ENCODE data around the gene ZNF77.

The ZNF77 gene

DNA sequence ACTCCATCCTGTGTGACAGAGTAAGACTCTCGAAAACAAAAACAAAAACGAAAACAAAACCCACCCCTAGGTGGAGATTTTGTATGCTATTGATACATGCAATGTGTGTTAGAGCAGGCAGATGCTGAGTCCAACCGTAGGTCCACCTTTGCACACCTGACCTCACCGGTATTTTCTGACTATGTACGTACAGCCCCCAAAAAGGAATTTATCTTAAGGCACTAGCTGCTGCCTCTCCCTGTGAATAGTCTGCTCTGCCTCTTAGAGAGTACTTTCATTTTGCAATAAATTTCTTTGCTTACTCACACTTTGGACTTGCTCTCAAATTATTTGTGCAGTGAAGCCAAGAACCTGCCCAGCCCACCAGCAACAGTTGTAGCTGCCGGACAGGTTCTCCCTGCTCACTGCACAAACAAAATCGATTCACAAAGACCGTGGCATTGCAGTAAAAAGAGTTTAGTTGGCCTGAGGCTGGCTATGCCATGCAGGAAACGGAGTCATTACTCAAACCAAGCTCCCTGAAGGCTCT lies 8.2 kb upstream of the ZNF77 start:
- Histone ChIP-seq H3K9ac (ENCODE audit: low read length) (no peak overlapping the region), H4K20me1 (ENCODE audit: insufficient read depth, low read length) (no peaks in the 10 kb centered on the region), H3K79me2 (ENCODE audit: insufficient read depth, low read length) (no peaks in the 10 kb centered on the region), H3K9me3 (ENCODE audit: low read length) (no peaks in the 10 kb centered on the region), H3K27ac (ENCODE audit: low read depth, low read length, poor library complexity, severe bottlenecking) (no peak overlapping the region), H2AFZ (ENCODE audit: low read length) (no peak overlapping the region), H3K36me3 (ENCODE audit: insufficient read depth, low read length) (no peaks in the 10 kb centered on the region), H3K27me3 (ENCODE audit: insufficient read depth, low read length) (no peaks in the 10 kb centered on the region), H3K4me1 (ENCODE audit: insufficient read depth, low read length, severe bottlenecking) (no peaks in the 10 kb centered on the region), H3K9me2 (ENCODE audit: low read depth, low read length) (no peaks in the 10 kb centered on the region), H3K4me3 (ENCODE audit: low read depth, low read length, poor library complexity, severe bottlenecking) (no peak overlapping the region), H3K4me2 (ENCODE audit: low read length) (no peak overlapping the region), H3F3A (ENCODE audit: insufficient read depth, low read length) (no peaks in the 10 kb centered on the region)
- TF ChIP-seq, protein P1, sequence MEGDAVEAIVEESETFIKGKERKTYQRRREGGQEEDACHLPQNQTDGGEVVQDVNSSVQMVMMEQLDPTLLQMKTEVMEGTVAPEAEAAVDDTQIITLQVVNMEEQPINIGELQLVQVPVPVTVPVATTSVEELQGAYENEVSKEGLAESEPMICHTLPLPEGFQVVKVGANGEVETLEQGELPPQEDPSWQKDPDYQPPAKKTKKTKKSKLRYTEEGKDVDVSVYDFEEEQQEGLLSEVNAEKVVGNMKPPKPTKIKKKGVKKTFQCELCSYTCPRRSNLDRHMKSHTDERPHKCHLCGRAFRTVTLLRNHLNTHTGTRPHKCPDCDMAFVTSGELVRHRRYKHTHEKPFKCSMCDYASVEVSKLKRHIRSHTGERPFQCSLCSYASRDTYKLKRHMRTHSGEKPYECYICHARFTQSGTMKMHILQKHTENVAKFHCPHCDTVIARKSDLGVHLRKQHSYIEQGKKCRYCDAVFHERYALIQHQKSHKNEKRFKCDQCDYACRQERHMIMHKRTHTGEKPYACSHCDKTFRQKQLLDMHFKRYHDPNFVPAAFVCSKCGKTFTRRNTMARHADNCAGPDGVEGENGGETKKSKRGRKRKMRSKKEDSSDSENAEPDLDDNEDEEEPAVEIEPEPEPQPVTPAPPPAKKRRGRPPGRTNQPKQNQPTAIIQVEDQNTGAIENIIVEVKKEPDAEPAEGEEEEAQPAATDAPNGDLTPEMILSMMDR (IDR thresholded peaks at IDR 0.05; ENCODE audit: low read length) = no peak
- no peak for TF ChIP-seq EZH2 (IDR thresholded peaks at IDR 0.05; ENCODE audit: borderline replicate concordance, low read length)

DNA sequence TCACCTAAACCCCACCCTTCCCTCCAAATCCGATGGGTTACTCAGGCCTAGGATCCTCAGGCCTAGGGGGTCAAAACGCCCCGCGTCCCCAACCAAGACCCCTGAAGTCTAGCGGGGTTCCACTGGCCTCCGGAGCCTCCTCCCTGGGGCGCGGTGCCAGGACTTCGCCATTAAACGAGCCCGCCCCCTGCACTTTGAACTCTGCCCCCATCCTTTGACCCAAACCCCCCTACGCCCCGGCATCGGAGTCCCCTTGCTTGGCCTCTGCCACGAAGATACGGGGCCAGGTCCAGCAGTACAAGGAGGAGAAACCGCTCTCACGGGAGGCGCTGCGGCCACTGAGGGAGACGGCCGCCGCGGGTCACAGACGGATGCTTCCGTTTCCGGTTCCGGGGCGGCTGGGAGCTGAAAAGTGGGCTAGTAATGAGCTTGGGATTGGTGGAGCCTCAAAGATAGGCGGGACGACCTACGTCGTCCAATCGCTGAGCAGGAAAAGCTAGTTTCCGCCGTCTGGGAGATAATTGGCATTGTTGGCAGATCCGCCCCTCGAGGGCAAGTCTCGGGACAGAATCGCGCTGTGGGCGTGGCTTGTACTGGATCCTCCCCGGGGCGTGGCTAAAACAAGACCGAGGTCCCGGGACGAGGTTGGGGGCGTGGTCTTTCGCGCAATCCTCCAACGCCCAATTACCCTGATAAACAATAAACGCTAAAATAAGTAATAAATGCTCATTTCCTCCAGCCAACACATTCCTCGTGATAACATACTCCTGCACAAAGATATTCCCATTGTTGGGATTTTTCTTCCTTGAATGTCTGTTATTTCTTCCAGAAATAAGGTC lies 5.7 kb upstream of the ZNF77 start:
- no peak overlapping the region for H3K4me3 ChIP-seq (ENCODE audit: low read depth, low read length, poor library complexity, severe bottlenecking)
- no peak overlapping the region for H3K27ac ChIP-seq (ENCODE audit: low read depth, low read length, poor library complexity, severe bottlenecking)

DNA sequence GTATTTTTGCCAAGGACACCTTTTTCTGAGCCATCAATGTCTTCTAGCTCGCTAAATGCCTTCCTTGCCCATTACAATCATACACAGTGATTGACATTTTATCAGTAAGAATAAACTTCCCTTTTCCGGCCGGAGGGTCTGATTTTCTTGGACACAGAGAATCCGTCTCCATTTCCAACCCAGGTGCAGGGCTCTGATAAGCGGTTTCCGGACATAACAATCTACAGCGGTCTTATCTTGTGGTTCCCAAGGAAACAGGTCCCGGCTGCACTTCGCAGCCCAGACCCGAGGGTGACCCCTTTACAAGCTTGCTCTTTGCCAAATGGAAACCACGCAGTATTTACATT lies 5.1 kb upstream of the ZNF77 start:
- H3K27me3 ChIP-seq (ENCODE audit: insufficient read depth, low read length) = no peaks in the 10 kb centered on the region
- no peak for TF ChIP-seq EZH2 (IDR thresholded peaks at IDR 0.05; ENCODE audit: borderline replicate concordance, low read length)
- TF ChIP-seq, protein P1 (IDR thresholded peaks at IDR 0.05; ENCODE audit: low read length) = no peak
- no peak overlapping the region for H3K4me2 ChIP-seq (ENCODE audit: low read length)
- no peaks in the 10 kb centered on the region for H3K9me3 ChIP-seq (ENCODE audit: low read length)
- no peak overlapping the region for H3K9ac ChIP-seq (ENCODE audit: low read length)
- no peaks in the 10 kb centered on the region for H3K9me2 ChIP-seq (ENCODE audit: low read depth, low read length)
- no peaks in the 10 kb centered on the region for H3K36me3 ChIP-seq (ENCODE audit: insufficient read depth, low read length)
- H3F3A ChIP-seq (ENCODE audit: insufficient read depth, low read length) = no peaks in the 10 kb centered on the region
- no peak overlapping the region for H2AFZ ChIP-seq (ENCODE audit: low read length)
- no peaks in the 10 kb centered on the region for H4K20me1 ChIP-seq (ENCODE audit: insufficient read depth, low read length)
- H3K4me3 ChIP-seq (ENCODE audit: low read depth, low read length, poor library complexity, severe bottlenecking) = no peak overlapping the region
- no peak overlapping the region for H3K27ac ChIP-seq (ENCODE audit: low read depth, low read length, poor library complexity, severe bottlenecking)
- no peaks in the 10 kb centered on the region for H3K4me1 ChIP-seq (ENCODE audit: insufficient read depth, low read length, severe bottlenecking)
- no peaks in the 10 kb centered on the region for H3K79me2 ChIP-seq (ENCODE audit: insufficient read depth, low read length)

More for the DNA sequence above, 5.7 kb upstream of the ZNF77 start:
- H4K20me1 ChIP-seq (ENCODE audit: insufficient read depth, low read length) = no peaks in the 10 kb centered on the region
- H3K36me3 ChIP-seq (ENCODE audit: insufficient read depth, low read length) = no peaks in the 10 kb centered on the region
- no peaks in the 10 kb centered on the region for H3K4me1 ChIP-seq (ENCODE audit: insufficient read depth, low read length, severe bottlenecking)
- no peaks in the 10 kb centered on the region for H3K27me3 ChIP-seq (ENCODE audit: insufficient read depth, low read length)
- no peak overlapping the region for H2AFZ ChIP-seq (ENCODE audit: low read length)
- H3K4me2 ChIP-seq (ENCODE audit: low read length) = no peak overlapping the region
- H3K9me3 ChIP-seq (ENCODE audit: low read length) = no peaks in the 10 kb centered on the region
- H3K9ac ChIP-seq (ENCODE audit: low read length) = no peak overlapping the region
- H3K79me2 ChIP-seq (ENCODE audit: insufficient read depth, low read length) = no peaks in the 10 kb centered on the region
- TF ChIP-seq, protein P1 (IDR thresholded peaks at IDR 0.05; ENCODE audit: low read length) = no peak
- TF ChIP-seq EZH2 (IDR thresholded peaks at IDR 0.05; ENCODE audit: borderline replicate concordance, low read length) = no peak
- H3K9me2 ChIP-seq (ENCODE audit: low read depth, low read length) = no peaks in the 10 kb centered on the region
- H3F3A ChIP-seq (ENCODE audit: insufficient read depth, low read length) = no peaks in the 10 kb centered on the region

Data from OCI-LY1 (cell line).